ENCODE results near the gene MANSC1.
A peak's percentile ranks its signal among the peaks of the same experiment; 100 is the strongest.

The MANSC1 gene

DNA sequence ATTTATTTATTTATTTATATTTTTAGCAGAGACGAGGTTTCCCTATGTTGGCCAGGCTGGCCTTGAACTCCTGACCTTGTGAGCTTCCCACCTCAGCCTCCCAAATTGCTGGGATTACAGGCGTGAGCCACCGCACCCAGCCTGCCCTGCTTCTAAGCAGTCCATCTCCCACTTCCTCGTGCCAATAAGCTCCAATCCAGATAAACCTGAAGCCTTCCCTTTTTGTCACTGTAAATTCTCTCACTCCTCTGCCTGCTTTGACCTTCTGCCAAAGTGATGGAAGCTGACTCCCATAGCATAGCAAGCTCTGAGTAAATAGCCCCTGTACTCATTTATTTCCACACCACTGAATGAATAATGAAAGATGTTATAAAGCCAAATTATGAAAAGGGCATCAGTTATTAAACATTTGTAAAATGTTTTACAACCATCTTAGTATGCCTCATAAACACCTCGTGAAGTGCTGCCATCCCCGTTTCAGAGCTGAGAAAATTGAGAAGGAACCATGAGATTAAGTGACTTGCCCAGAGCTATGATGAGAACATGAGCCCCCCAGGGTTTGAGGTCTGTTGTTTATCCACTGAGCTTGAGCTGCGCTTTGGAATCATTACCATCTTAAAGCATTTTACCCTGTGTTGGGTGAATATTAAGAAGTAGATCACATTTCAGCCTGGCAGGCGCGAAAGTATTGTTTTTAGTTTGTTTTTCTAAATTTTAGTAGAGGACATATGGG, 30.4 kb downstream of the MANSC1 start (continued):
- TF ChIP-seq, protein P1, sequence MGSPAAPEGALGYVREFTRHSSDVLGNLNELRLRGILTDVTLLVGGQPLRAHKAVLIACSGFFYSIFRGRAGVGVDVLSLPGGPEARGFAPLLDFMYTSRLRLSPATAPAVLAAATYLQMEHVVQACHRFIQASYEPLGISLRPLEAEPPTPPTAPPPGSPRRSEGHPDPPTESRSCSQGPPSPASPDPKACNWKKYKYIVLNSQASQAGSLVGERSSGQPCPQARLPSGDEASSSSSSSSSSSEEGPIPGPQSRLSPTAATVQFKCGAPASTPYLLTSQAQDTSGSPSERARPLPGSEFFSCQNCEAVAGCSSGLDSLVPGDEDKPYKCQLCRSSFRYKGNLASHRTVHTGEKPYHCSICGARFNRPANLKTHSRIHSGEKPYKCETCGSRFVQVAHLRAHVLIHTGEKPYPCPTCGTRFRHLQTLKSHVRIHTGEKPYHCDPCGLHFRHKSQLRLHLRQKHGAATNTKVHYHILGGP (tag by site-specific recombination; IDR thresholded peaks at IDR 0.05): no peak
- TF ChIP-seq ZNF366 (tag by site-specific recombination; conservative IDR thresholded peaks at IDR 0.05) (no peak), ZNF521 (tag by site-specific recombination; IDR thresholded peaks at IDR 0.05) (no peak), ZNF214 (tag by site-specific recombination; IDR thresholded peaks at IDR 0.05; ENCODE audit: borderline replicate concordance) (no peak), ZNF10 (tag by site-specific recombination; IDR thresholded peaks at IDR 0.05) (peak; percentile 44; the same call in 1 of the 2 replicates), ZNF394 (tag by site-specific recombination; IDR thresholded peaks at IDR 0.05; ENCODE audit: borderline replicate concordance) (no peak), ZNF24 (tag by site-specific recombination; IDR thresholded peaks at IDR 0.05) (peak; percentile 24; the same call in 1 of the 2 replicates), ZNF561 (tag by site-specific recombination; IDR thresholded peaks at IDR 0.05; ENCODE audit: borderline replicate concordance) (peak; percentile 83), HOXD13 (CRISPR knock-in tag; IDR thresholded peaks at IDR 0.05; ENCODE audit: borderline replicate concordance) (no peak), ZNF596 (tag by site-specific recombination; IDR thresholded peaks at IDR 0.05) (no peak), ZSCAN30 (tag by site-specific recombination; IDR thresholded peaks at IDR 0.05) (peak; percentile 60; the same call in 1 of the 2 replicates), ZNF391 (tag by site-specific recombination; IDR thresholded peaks at IDR 0.05; ENCODE audit: borderline replicate concordance, low read depth) (no peak), ZNF555 (tag by site-specific recombination; conservative IDR thresholded peaks at IDR 0.05) (no peak), ZNF629 (tag by site-specific recombination; IDR thresholded peaks at IDR 0.05) (peak; percentile 19; the same call in 1 of the 2 replicates), MYNN (tag by site-specific recombination; IDR thresholded peaks at IDR 0.05; ENCODE audit: borderline replicate concordance) (no peak), ZNF155 (tag by site-specific recombination; IDR thresholded peaks at IDR 0.05) (no peak), ZNF157 (tag by site-specific recombination; IDR thresholded peaks at IDR 0.05) (no peak), ZNF548 (tag by site-specific recombination; IDR thresholded peaks at IDR 0.05) (no peak), SALL2 (tag by site-specific recombination; IDR thresholded peaks at IDR 0.05; ENCODE audit: borderline replicate concordance) (no peak), ZNF423 (tag by site-specific recombination; IDR thresholded peaks at IDR 0.05) (no peak), ZNF48 (tag by site-specific recombination; IDR thresholded peaks at IDR 0.05) (no peak)
- TF ChIP-seq, protein P2, sequence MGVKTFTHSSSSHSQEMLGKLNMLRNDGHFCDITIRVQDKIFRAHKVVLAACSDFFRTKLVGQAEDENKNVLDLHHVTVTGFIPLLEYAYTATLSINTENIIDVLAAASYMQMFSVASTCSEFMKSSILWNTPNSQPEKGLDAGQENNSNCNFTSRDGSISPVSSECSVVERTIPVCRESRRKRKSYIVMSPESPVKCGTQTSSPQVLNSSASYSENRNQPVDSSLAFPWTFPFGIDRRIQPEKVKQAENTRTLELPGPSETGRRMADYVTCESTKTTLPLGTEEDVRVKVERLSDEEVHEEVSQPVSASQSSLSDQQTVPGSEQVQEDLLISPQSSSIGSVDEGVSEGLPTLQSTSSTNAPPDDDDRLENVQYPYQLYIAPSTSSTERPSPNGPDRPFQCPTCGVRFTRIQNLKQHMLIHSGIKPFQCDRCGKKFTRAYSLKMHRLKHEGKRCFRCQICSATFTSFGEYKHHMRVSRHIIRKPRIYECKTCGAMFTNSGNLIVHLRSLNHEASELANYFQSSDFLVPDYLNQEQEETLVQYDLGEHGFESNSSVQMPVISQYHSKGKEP (tag by site-specific recombination; IDR thresholded peaks at IDR 0.05): peak; percentile 32; the same call in 1 of the 2 replicates
- TF ChIP-seq, protein P3, sequence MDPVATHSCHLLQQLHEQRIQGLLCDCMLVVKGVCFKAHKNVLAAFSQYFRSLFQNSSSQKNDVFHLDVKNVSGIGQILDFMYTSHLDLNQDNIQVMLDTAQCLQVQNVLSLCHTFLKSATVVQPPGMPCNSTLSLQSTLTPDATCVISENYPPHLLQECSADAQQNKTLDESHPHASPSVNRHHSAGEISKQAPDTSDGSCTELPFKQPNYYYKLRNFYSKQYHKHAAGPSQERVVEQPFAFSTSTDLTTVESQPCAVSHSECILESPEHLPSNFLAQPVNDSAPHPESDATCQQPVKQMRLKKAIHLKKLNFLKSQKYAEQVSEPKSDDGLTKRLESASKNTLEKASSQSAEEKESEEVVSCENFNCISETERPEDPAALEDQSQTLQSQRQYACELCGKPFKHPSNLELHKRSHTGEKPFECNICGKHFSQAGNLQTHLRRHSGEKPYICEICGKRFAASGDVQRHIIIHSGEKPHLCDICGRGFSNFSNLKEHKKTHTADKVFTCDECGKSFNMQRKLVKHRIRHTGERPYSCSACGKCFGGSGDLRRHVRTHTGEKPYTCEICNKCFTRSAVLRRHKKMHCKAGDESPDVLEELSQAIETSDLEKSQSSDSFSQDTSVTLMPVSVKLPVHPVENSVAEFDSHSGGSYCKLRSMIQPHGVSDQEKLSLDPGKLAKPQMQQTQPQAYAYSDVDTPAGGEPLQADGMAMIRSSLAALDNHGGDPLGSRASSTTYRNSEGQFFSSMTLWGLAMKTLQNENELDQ (tag by site-specific recombination; IDR thresholded peaks at IDR 0.05; ENCODE audit: low read depth): no peak
- TF ChIP-seq, protein P4, sequence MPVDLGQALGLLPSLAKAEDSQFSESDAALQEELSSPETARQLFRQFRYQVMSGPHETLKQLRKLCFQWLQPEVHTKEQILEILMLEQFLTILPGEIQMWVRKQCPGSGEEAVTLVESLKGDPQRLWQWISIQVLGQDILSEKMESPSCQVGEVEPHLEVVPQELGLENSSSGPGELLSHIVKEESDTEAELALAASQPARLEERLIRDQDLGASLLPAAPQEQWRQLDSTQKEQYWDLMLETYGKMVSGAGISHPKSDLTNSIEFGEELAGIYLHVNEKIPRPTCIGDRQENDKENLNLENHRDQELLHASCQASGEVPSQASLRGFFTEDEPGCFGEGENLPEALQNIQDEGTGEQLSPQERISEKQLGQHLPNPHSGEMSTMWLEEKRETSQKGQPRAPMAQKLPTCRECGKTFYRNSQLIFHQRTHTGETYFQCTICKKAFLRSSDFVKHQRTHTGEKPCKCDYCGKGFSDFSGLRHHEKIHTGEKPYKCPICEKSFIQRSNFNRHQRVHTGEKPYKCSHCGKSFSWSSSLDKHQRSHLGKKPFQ (tag by site-specific recombination; IDR thresholded peaks at IDR 0.05): peak; percentile 11
- TF ChIP-seq, protein P5, sequence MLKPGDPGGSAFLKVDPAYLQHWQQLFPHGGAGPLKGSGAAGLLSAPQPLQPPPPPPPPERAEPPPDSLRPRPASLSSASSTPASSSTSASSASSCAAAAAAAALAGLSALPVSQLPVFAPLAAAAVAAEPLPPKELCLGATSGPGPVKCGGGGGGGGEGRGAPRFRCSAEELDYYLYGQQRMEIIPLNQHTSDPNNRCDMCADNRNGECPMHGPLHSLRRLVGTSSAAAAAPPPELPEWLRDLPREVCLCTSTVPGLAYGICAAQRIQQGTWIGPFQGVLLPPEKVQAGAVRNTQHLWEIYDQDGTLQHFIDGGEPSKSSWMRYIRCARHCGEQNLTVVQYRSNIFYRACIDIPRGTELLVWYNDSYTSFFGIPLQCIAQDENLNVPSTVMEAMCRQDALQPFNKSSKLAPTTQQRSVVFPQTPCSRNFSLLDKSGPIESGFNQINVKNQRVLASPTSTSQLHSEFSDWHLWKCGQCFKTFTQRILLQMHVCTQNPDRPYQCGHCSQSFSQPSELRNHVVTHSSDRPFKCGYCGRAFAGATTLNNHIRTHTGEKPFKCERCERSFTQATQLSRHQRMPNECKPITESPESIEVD (tag by site-specific recombination; IDR thresholded peaks at IDR 0.05): no peak; the same call in 1 of the 2 replicates
- TF ChIP-seq, protein P6, sequence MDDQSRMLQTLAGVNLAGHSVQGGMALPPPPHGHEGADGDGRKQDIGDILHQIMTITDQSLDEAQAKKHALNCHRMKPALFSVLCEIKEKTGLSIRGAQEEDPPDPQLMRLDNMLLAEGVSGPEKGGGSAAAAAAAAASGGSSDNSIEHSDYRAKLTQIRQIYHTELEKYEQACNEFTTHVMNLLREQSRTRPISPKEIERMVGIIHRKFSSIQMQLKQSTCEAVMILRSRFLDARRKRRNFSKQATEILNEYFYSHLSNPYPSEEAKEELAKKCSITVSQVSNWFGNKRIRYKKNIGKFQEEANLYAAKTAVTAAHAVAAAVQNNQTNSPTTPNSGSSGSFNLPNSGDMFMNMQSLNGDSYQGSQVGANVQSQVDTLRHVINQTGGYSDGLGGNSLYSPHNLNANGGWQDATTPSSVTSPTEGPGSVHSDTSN (CRISPR knock-in tag; IDR thresholded peaks at IDR 0.05): no peak
- TF ChIP-seq, protein P7, sequence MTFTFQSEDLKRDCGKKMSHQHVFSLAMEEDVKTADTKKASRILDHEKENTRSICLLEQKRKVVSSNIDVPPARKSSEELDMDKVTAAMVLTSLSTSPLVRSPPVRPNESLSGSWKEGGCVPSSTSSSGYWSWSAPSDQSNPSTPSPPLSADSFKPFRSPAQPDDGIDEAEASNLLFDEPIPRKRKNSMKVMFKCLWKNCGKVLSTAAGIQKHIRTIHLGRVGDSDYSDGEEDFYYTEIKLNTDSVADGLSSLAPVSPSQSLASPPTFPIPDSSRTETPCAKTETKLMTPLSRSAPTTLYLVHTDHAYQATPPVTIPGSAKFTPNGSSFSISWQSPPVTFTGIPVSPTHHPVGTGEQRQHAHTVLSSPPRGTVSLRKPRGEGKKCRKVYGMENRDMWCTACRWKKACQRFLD (tag by site-specific recombination; IDR thresholded peaks at IDR 0.05): no peak

Measured in HEK293 (cell line).